Ascending aorta (tissue), 2 donors: ENCODE measurements around the gene DNAJB8. TPM values are rescaled to one million over a fixed set of nuclear protein-coding genes. Genes with fewer than 3 reads are reported as not detected.

Experiments
- DNase-seq, 2 donors: peaks; one replicate each; pipeline ENCODE4 v3.0.0-alpha.2; 2019; ENCODE audit warnings: low spot score in 2 of 2
- H3K27ac ChIP-seq, 2 donors: fragments of 200-600 bp; sonication (generic); one replicate each; pipeline ENCODE4 v1.5.1; 2016 to 2017; ENCODE audit warnings: mild to moderate bottlenecking in 1 of 2
- H3K27me3 ChIP-seq: fragments of 200-600 bp; sonication (generic); one replicate; pipeline ENCODE4 v1.5.1; 2017
- H3K36me3 ChIP-seq, 2 donors: fragments of 200-600 bp; sonication (generic); one replicate each; pipeline ENCODE4 v1.5.1; 2016
- H3K4me1 ChIP-seq, 2 donors: fragments of 200-600 bp; sonication (generic); one replicate each; pipeline ENCODE4 v1.5.1; 2016 to 2017; ENCODE audit warnings: mild to moderate bottlenecking in 1 of 2
- H3K4me3 ChIP-seq, 2 donors: fragments of 200-600 bp; sonication (generic); one replicate each; pipeline ENCODE4 v1.5.1; 2016 to 2017; ENCODE audit warnings: mild to moderate bottlenecking in 1 of 2
- H3K9me3 ChIP-seq, 2 donors: fragments of 200-600 bp; sonication (generic); one replicate each; pipeline ENCODE4 v1.5.1; 2016
- CTCF ChIP-seq, 3 experiments: fragments of 200-600 bp in 2 of 3; fragments of 450-650 bp in 1 of 3; sonication (generic) in 2 of 3; IDR thresholded peaks; one replicate each; pipeline ENCODE4 v1.5.1; 2016 to 2019; ENCODE audit warnings: antibody characterized with exemption in 3 of 3, mild to moderate bottlenecking in 1 of 3, moderate library complexity in 1 of 3
- intact Hi-C: fragments of 100-400 bp; cut with DNase I; formaldehyde crosslinking; loops from one replicate; pipeline ENCODE4 v1.15.1; 2023
- total RNA-seq: library from RNA; depleted of rRNA; stranded (reverse); fragments of >200 nt; gene quantifications from one replicate; pipeline ENCODE4 v1.1.0, GENCODE V29; 2016

Gene DNAJB8
- not detected for total RNA-seq

GRCh38 chr3:128466840-128467541 lies at the start of gene DNAJB8:
Gene DNAJB8, minus strand, starts transcription at chr3:128466890. Its CDS starts 3,645 bp downstream, at chr3:128463245.
- Histone ChIP-seq H3K9me3 (no peaks in the 10 kb centered on the region), H3K4me3 (no peak within 1 kb of the TSS), H3K4me1 (no peaks in the 10 kb centered on the region), H3K27me3 (no peaks in the 10 kb centered on the region), H3K36me3 (no peaks in the 10 kb centered on the region), H3K27ac (no peak within 1 kb of the TSS)
- intact Hi-C loops: no loop called here
- no peak for DNase-seq
- no peak for TF ChIP-seq CTCF (IDR thresholded peaks at IDR 0.05)

- Histone ChIP-seq H3K4me3 (no peak overlapping the region), H3K27ac (no peak overlapping the region), H3K36me3 (no peaks in the 10 kb centered on the region), H3K4me1 (no peaks in the 10 kb centered on the region), H3K27me3 (no peaks in the 10 kb centered on the region), H3K9me3 (peaks cover 0 to 14% of the 10 kb centered on the region in 2 donors)
- no peak for DNase-seq
- intact Hi-C loops: no loop called here
- no peak for TF ChIP-seq CTCF (IDR thresholded peaks at IDR 0.05)
Measured at GRCh38 chr3:128515967-128516366, 49.3 kb upstream of the DNAJB8 start.

- intact Hi-C loops: no loop called here
- TF ChIP-seq CTCF (IDR thresholded peaks at IDR 0.05): no peak
- Histone ChIP-seq H3K4me3 (no peak overlapping the region), H3K27ac (no peak overlapping the region), H3K27me3 (no peaks in the 10 kb centered on the region), H3K36me3 (no peaks in the 10 kb centered on the region), H3K4me1 (no peaks in the 10 kb centered on the region), H3K9me3 (peaks cover 0 to 5% of the 10 kb centered on the region in 2 donors)
- DNase-seq: no peak
Measured at GRCh38 chr3:128508852-128509251, 42.2 kb upstream of the DNAJB8 start.

- intact Hi-C loops: no loop called here
- TF ChIP-seq CTCF (IDR thresholded peaks at IDR 0.05): no peak
- no peaks in the 10 kb centered on the region for H3K27me3 ChIP-seq
Measured at GRCh38 chr3:128506754-128507153, 40.1 kb upstream of the DNAJB8 start.

GRCh38 chr3:128505771-128506170 lies 39.1 kb upstream of the DNAJB8 start:
- TF ChIP-seq CTCF (IDR thresholded peaks at IDR 0.05): no peak
- intact Hi-C loops: no loop called here
- Histone ChIP-seq H3K4me3 (no peak overlapping the region), H3K4me1 (no peaks in the 10 kb centered on the region), H3K27me3 (no peaks in the 10 kb centered on the region), H3K27ac (no peak overlapping the region), H3K9me3 (no peaks in the 10 kb centered on the region), H3K36me3 (no peaks in the 10 kb centered on the region)
- no peak for DNase-seq

More at GRCh38 chr3:128506754-128507153, 40.1 kb upstream of the DNAJB8 start:
- Histone ChIP-seq H3K27ac (no peak overlapping the region), H3K4me1 (no peaks in the 10 kb centered on the region), H3K9me3 (no peaks in the 10 kb centered on the region), H3K36me3 (no peaks in the 10 kb centered on the region), H3K4me3 (no peak overlapping the region)
- DNase-seq: no peak
